Right atrium auricular region (tissue), 2 donors: ENCODE data around the gene AKT2. TPM values are rescaled to one million over a fixed set of nuclear protein-coding genes. Genes with fewer than 3 reads are reported as not detected.

Experiments
- DNase-seq: peaks from one replicate; pipeline ENCODE4 v3.0.0-alpha.2; 2019; ENCODE audit warnings: low spot score
- H3K27ac ChIP-seq, 2 donors: fragments of 200-600 bp; sonication (generic); 1 replicate in 1 of 2; 2 replicates in 1 of 2; pipeline ENCODE4 v1.5.1; 2016 to 2019
- H3K27me3 ChIP-seq, 2 donors: fragments of 200-600 bp; sonication (generic); one replicate each; pipeline versions ENCODE4 v1.5.1 to v1.6.0; 2017 to 2019
- H3K36me3 ChIP-seq: fragments of 200-600 bp; sonication (generic); one replicate; pipeline ENCODE4 v1.5.1; 2016
- H3K4me1 ChIP-seq, 2 donors: fragments of 200-600 bp; sonication (generic); one replicate each; pipeline versions ENCODE4 v1.5.1 to v1.6.0; 2017 to 2019
- H3K4me3 ChIP-seq, 2 donors: fragments of 200-600 bp; sonication (generic); 1 replicate in 1 of 2; 2 replicates in 1 of 2; pipeline ENCODE4 v1.5.1; 2017 to 2019; ENCODE audit warnings: mild to moderate bottlenecking in 1 of 2, moderate library complexity in 1 of 2
- H3K9me3 ChIP-seq, 2 donors: fragments of 200-600 bp; sonication (generic); one replicate each; pipeline ENCODE4 v1.5.1; 2019
- total RNA-seq, 2 donors: library from RNA; depleted of rRNA; stranded (reverse); fragments of >200 nt; gene quantifications; one replicate each; pipeline ENCODE4 v1.1.0, GENCODE V29; 2016
- TF ChIP-seq, protein P1 (sequence below), 2 donors: fragments of 200-600 bp; sonication (generic); IDR thresholded peaks; one replicate each; pipeline ENCODE4 v1.5.1; 2019; ENCODE audit warnings: antibody characterized with exemption in 2 of 2

AKT2 gene
- total RNA-seq, 2 donors from 2014 or later, result 63.3 to 76.7 TPM

DNA sequence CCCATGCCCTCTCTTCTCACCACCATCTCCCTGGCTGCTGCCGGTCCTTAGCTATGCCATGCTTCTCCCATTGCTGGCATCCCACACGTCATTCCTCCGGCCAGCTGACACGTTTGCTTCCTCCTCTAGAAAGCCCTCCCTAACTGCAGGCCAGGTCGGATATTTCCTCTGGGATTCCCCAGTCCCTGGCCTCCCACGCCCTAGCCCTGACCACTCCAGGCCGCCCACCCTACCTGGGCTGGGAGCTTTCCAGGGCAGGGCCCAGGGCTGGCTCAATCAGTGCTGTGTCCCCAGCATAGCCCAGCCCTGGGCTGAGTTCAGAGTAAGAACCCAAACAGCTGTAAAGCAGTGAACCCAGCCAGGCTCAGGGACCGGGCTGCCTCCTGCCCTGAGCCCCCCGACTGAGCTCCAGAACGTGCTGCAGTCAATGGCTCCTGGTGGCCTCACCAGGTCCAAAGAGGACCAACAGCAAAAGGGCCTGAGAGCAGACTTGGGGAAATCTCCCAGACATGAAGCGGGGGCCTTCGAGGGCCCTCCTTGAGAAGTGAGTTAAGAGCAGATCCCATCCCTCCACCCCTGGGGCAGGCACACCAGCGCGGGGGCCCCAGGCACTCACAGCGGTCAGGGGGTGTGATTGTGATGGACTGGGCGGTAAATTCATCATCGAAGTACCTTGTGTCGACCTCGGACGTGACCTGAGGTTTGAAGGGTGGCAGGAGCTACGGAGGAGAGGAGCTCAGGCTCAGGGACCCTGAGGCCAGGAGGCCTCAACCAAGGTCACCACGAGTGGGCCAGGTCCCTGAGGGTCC lies 50.5 kb downstream of the AKT2 start:
- no peak overlapping the region for H3K27ac ChIP-seq
- TF ChIP-seq, protein P1, sequence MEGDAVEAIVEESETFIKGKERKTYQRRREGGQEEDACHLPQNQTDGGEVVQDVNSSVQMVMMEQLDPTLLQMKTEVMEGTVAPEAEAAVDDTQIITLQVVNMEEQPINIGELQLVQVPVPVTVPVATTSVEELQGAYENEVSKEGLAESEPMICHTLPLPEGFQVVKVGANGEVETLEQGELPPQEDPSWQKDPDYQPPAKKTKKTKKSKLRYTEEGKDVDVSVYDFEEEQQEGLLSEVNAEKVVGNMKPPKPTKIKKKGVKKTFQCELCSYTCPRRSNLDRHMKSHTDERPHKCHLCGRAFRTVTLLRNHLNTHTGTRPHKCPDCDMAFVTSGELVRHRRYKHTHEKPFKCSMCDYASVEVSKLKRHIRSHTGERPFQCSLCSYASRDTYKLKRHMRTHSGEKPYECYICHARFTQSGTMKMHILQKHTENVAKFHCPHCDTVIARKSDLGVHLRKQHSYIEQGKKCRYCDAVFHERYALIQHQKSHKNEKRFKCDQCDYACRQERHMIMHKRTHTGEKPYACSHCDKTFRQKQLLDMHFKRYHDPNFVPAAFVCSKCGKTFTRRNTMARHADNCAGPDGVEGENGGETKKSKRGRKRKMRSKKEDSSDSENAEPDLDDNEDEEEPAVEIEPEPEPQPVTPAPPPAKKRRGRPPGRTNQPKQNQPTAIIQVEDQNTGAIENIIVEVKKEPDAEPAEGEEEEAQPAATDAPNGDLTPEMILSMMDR (IDR thresholded peaks at IDR 0.05), result no peak
- H3K27me3 ChIP-seq, result no peaks in the 10 kb centered on the region
- peaks cover 0 to 17% of the 10 kb centered on the region in 2 donors for H3K4me1 ChIP-seq
- H3K4me3 ChIP-seq, result no peak overlapping the region
- H3K9me3 ChIP-seq, result no peaks in the 10 kb centered on the region
- peaks cover 53% of the 10 kb centered on the region for H3K36me3 ChIP-seq
- no peak for DNase-seq

DNA sequence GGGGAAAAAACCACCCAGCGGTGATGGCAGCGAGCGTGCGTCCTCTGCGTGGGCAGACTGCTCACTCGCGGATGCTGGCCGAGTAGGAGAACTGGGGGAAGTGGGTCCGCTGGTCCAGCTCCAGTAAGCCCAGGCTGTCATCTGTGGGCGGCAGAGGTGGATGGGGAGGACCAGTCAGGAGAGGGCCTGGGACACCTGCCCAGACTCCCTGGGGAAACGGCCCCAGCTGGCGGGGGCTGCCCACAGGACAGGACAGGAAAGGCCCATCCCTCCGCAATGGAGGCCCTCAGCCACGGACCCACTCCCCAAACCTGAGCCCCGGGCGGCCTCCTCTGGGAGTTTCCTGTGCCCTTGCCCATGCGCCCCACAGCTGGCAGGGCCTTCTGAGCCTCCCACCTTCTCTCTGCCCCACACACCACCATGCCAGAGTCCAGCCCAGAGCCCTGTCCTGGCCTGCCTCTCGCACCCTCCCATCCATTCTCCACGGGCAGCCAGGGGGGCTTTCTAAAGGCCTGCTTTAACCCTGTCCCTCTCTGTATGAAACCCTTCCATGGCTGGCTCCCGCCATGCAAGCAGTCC lies 51.2 kb downstream of the AKT2 start:
- Histone ChIP-seq H3K27ac (no peak overlapping the region), H3K27me3 (no peaks in the 10 kb centered on the region), H3K9me3 (no peaks in the 10 kb centered on the region), H3K36me3 (peaks cover 45% of the 10 kb centered on the region), H3K4me3 (no peak overlapping the region), H3K4me1 (peaks cover 0 to 17% of the 10 kb centered on the region in 2 donors)
- TF ChIP-seq, protein P1 (IDR thresholded peaks at IDR 0.05), result no peak
- DNase-seq, result no peak

DNA sequence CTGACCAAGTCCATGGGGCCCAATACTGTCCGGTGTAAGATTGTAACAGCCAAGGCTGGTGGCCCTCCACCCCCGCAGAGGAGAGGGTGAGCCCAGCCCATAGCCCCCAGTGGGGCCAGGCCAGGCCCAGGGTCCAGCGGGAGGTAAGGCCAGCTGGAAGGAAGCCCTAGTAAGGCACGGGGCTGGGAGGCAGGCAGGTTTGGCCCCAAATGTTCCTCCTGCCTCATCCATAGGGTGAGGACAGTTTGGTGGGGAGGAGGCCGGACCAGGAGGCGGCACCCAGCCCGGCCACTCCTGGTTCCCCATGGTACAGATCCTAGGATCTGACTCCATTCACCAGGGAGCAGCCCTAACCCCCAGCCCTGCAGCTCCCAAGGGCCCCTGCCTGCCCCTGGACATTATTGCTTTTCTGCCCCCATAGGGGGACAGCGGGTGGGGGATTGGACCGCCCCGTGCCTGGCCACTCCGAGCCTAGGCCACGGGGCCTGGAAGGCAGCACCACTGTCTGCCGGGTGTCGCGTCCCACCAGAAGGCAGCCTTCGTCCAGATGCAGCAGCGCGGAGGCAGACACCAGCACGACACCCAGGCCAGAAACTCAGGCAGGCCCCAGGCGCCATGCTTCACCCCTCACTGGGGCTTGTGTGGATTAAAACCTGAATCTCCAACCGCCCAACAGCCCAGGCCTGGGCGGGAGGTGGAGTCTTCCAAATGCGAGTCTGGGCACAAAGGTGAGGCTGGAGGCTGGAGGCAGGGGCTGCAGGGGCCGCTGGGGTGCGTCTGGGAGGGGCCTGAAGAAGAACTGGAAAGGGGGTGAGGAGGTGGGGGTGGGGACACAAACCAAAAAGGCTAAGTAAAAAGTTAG lies 52.0 kb downstream of the AKT2 start:
- Histone ChIP-seq H3K36me3 (peaks cover 38% of the 10 kb centered on the region), H3K4me1 (peaks cover 0 to 17% of the 10 kb centered on the region in 2 donors), H3K27me3 (no peaks in the 10 kb centered on the region), H3K27ac (no peak overlapping the region), H3K4me3 (no peak overlapping the region), H3K9me3 (no peaks in the 10 kb centered on the region)
- TF ChIP-seq, protein P1 (IDR thresholded peaks at IDR 0.05), result no peak
- no peak for DNase-seq

DNA sequence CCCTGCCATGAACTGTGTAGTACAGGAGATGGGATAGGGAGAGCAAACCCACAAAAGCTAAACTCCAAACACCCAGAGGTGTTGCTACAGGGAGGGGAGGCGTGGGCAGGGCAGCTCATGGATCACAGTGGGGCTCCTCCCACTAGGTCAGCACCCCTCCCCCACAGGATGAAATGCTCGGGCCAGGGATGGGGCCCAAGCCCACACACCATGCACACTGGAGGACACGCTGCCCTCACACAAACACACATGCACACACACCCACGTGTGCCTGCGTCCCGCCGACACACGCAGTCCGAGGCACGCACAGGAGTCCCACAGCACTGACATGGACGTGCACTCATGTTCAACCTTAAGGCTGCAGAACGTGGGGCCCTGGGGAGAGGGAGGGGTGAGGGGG lies 52.7 kb downstream of the AKT2 start:
- no peak overlapping the region for H3K27ac ChIP-seq
- peaks cover 0 to 17% of the 10 kb centered on the region in 2 donors for H3K4me1 ChIP-seq
- H3K9me3 ChIP-seq, result no peaks in the 10 kb centered on the region
- H3K4me3 ChIP-seq, result no peak overlapping the region
- no peaks in the 10 kb centered on the region for H3K27me3 ChIP-seq
- H3K36me3 ChIP-seq, result peaks cover 31% of the 10 kb centered on the region
- DNase-seq, result no peak
- TF ChIP-seq, protein P1 (IDR thresholded peaks at IDR 0.05), result no peak

DNA sequence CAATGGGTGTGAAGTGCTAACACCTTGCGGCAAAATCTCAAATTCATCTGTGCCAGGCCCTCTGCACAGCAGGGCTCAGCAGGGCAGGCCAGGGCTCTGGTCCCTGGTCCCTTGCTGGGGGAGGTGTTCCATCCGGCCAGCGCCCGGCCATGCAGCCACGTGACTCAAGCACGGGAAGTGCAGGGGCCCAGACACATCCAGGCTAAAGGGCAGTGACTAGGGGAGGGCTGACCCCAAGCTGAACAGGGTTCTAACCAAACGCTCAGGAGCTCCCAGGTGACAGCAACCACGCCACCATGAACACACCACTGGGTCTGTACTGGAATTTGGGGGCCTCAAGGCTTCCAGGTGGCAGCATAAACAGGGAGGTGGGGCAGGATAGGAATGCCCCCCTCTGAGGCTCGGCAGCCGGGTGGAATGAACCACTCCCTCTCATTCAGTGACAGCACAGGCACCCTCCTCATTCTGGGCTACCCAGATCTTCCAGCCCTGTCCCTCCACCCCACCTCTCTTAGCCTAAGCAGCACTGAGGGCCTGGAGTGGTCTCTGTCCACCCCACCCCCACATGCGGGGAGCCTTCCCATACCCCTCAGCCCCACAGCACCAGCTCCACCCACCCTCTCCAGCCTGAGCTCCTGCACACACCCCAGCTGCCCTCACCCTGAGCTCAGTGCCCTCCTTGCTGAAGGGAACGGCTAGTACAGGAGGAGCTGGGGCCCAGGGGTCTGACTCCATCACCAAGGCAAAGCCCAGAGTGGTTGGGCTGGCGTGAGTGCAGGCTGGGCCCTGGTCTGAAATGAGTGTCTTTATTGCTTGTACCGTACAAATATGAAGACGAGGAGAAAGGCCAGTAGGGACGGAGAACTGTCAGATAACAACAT lies 53.4 kb downstream of the AKT2 start:
- DNase-seq, result no peak
- Histone ChIP-seq H3K4me1 (peaks cover 0 to 17% of the 10 kb centered on the region in 2 donors), H3K4me3 (no peak overlapping the region), H3K36me3 (peaks cover 24% of the 10 kb centered on the region), H3K9me3 (no peaks in the 10 kb centered on the region), H3K27me3 (no peaks in the 10 kb centered on the region), H3K27ac (peak overlapping the region; percentile 54 to 60)
- TF ChIP-seq, protein P1 (IDR thresholded peaks at IDR 0.05), result no peak
